ENCODE data around the gene UBASH3A.

GRCh38 chr21:42421018-42421793 lies 17.5 kb downstream of the UBASH3A start:
- TF ChIP-seq CTCF (IDR thresholded peaks at IDR 0.05): no peak
- no peak for TF ChIP-seq POLR2A (IDR thresholded peaks at IDR 0.05)
